Measurements from ENCODE around the gene DEUP1.

DNA sequence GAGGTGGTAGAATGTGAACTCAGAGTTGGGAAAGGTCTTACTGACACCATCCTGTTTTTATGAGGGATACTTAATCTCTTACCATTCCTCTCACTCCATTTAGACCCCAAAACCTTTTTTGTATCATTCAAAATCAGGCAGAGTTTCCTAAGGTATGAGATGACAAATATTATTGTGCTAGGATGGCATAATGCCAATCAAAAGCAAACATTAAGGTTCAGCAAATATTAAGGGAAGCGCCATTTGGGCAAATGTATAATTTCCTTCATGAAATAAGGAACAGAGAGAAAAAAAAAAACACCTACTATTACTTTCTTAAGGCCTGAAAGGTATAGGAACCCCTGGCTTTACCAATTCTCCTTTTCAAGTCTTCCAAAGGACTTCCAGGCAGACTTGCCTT, 150.2 kb downstream of the DEUP1 start:
- no peak for TF ChIP-seq POLR2A (IDR thresholded peaks at IDR 0.05)
- TF ChIP-seq, protein P1, sequence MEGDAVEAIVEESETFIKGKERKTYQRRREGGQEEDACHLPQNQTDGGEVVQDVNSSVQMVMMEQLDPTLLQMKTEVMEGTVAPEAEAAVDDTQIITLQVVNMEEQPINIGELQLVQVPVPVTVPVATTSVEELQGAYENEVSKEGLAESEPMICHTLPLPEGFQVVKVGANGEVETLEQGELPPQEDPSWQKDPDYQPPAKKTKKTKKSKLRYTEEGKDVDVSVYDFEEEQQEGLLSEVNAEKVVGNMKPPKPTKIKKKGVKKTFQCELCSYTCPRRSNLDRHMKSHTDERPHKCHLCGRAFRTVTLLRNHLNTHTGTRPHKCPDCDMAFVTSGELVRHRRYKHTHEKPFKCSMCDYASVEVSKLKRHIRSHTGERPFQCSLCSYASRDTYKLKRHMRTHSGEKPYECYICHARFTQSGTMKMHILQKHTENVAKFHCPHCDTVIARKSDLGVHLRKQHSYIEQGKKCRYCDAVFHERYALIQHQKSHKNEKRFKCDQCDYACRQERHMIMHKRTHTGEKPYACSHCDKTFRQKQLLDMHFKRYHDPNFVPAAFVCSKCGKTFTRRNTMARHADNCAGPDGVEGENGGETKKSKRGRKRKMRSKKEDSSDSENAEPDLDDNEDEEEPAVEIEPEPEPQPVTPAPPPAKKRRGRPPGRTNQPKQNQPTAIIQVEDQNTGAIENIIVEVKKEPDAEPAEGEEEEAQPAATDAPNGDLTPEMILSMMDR (IDR thresholded peaks at IDR 0.05): no peak
